ENCODE results near the gene CALML5.

CALML5 gene

GRCh38 chr10:5499493-5500140 is at the start of gene CALML5:
Gene CALML5, minus strand, starts transcription at chr10:5499570. Its CDS starts 132 bp downstream, at chr10:5499438.
- DNase-seq, result no peak

- DNase-seq, result no peak
Measured at GRCh38 chr10:5547931-5548660, 48.7 kb upstream of the CALML5 start.

GRCh38 chr10:5547681-5547930 is 48.2 kb upstream of the CALML5 start:
- no peak for DNase-seq

GRCh38 chr10:5546891-5547680 is 47.7 kb upstream of the CALML5 start:
- no peak for DNase-seq

GRCh38 chr10:5545778-5546710 is 46.7 kb upstream of the CALML5 start:
- DNase-seq, result no peak

GRCh38 chr10:5545426-5545777 is 46.0 kb upstream of the CALML5 start:
- no peak for DNase-seq

- no peak for DNase-seq
Measured at GRCh38 chr10:5545011-5545410, 45.6 kb upstream of the CALML5 start.

GRCh38 chr10:5544216-5544805 is 44.9 kb upstream of the CALML5 start:
- no peak for DNase-seq

- no peak for DNase-seq
Measured at GRCh38 chr10:5543623-5544022, 44.3 kb upstream of the CALML5 start.

GRCh38 chr10:5542100-5542499 is 42.7 kb upstream of the CALML5 start:
- DNase-seq, result no peak

GRCh38 chr10:5540891-5541290 is 41.5 kb upstream of the CALML5 start:
- no peak for DNase-seq

GRCh38 chr10:5540080-5540479 is 40.7 kb upstream of the CALML5 start:
- no peak for DNase-seq

GRCh38 chr10:5538892-5539651 is 39.7 kb upstream of the CALML5 start:
- no peak for DNase-seq

- no peak for DNase-seq
Measured at GRCh38 chr10:5538446-5538845, 39.1 kb upstream of the CALML5 start.

GRCh38 chr10:5537684-5538083 is 38.3 kb upstream of the CALML5 start:
- DNase-seq, result no peak

- no peak for DNase-seq
Measured at GRCh38 chr10:5536486-5537081, 37.2 kb upstream of the CALML5 start.

GRCh38 chr10:5534880-5535856 is 35.8 kb upstream of the CALML5 start:
- no peak for DNase-seq

- DNase-seq, result no peak
Measured at GRCh38 chr10:5534051-5534821, 34.9 kb upstream of the CALML5 start.

GRCh38 chr10:5533098-5533731 is 33.8 kb upstream of the CALML5 start:
- no peak for DNase-seq
